ENCODE results near the gene ADAMTSL1.
A peak's percentile ranks its signal among the peaks of the same experiment; 100 is the strongest.

The ADAMTSL1 gene

DNA sequence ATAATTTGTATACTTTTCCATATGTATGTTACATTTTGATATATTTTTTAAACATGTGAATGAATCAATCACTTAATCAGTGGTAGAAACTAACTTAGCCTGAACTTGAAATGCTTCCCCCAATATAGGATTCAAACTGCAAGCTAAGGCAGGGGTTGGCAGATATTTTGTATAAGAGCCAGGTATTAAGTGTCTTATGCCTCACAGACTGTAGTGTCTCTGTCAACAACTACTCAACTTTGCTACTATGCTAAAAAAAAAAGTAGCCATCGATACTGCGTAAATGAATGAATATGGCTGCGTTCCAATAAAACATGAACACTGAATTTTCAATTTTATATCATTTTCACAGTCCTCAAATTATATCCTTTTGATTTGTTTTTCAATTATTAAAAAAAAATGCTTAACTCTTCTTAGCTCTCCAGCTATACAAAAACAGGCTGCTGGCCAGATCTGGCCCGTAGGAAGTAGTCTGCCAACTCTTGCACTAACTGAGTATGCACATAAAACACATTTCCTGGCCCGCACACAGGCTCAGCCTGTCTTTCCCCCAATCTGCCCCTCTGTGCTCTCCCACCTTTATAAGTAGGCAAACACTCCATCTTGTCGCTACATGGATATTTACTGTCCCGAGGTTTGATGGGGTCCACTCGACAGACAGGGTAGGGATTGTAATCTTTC is 467.2 kb downstream of the ADAMTSL1 start:
- no peak for DNase-seq (ENCODE audit: low read depth)

DNA sequence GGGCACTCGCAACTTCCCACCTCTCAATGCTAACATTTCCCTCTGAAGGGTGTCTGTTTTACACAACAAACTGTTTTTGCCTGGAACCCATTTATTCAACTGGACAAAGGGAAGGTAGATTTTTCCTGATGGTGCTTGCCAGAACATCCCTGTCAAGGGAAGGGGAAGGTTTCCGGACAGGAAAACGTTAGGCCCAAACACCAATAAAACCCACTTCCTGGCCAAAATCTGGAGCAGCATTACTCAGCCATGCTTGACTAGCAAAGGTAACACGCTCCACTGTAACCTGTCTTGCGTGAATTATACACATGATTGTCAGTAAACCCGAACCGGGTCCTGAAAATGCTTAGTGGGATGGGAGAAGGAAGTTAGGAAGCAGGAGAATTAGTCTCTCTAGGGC is 468.8 kb downstream of the ADAMTSL1 start:
- DNase-seq (ENCODE audit: low read depth) = no peak

DNA sequence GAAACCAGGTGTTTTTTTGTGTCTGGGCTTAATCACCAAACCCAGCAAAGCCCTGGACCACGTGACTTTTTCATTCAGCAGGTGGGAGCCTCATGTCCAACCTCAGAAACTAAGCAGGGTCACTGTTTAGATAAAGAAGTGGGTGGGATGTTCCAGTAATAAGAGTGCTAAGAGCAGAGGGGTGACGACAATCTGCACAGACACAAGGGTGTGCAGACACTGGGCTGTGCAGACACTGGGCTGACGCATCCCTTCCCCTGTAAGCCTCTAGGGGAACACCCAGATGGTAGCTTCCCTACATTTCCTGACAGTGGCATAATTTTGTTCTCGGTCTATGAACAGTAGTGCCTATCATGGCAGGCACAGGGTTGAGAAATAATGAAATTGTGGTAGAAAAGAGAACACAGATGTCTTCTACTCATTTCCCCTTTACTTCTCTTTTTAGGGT is 474.0 kb downstream of the ADAMTSL1 start:
- peak; percentile 31 for DNase-seq (ENCODE audit: low read depth)

DNA sequence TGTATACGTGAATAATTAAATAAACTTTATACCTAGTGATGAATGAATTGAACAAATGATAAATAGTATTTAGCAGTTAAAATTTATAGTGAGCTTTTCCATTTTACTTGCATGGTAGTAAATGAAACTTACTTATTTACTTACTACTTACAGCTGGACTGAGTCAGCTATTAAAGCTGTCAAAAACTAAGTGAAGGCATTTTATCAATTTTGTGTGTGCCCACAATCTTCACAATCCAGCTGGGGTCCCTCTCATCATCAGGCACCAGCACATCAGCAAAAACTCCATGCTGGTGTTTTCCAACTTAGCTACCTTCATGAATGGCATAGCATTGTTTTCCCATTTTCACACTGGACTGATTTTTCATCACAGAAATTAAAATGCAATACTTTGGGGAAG is 478.0 kb downstream of the ADAMTSL1 start:
- DNase-seq (ENCODE audit: low read depth) = no peak

DNA sequence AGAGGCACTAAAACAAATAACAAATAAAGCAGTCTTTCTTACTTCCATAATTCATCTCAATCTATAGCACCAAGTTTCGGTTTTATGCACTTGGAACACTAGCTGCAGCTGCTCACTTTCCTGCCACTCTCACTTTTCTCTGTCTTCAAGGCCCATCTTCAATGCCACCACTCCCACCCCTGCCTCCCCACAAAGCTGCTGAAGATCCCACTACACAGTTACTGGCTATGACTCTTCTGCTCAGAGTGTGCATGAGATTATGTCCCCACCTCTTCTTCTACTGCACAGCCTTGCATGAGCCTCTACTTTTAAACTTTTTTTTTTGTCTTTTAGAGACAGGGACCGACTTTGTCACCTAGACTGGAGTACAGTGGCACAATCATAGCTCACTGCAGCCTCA is 481.7 kb downstream of the ADAMTSL1 start:
- no peak for DNase-seq (ENCODE audit: low read depth)

Measured in amniotic epithelial cell (primary cell).